HG03103 (cell line): ENCODE results near the gene KIFC1.
A peak's percentile ranks its signal among the peaks of the same experiment; 100 is the strongest.

ENCODE experiments used
- ATAC-seq: cut with Tn5 transposase; IDR thresholded peaks from one replicate; pipeline ENCODE4 v1.9.1; 2021; ENCODE audit warnings: low read depth; ENCODE audit not compliant: unreplicated experiment

Gene KIFC1

GRCh38 chr6:33439956-33440648, 48.5 kb downstream of the KIFC1 start:
- ATAC-seq: no peak

GRCh38 chr6:33440649-33441309, 49.2 kb downstream of the KIFC1 start:
- no peak for ATAC-seq

GRCh38 chr6:33441457-33441856, 49.8 kb downstream of the KIFC1 start:
- no peak for ATAC-seq

- no peak for ATAC-seq
These were observed 50.7 kb downstream of the KIFC1 start for GRCh38 chr6:33442283-33442682.

- no peak for ATAC-seq
These were observed 51.4 kb downstream of the KIFC1 start for GRCh38 chr6:33443025-33443424.

GRCh38 chr6:33443619-33444504, 52.2 kb downstream of the KIFC1 start:
- ATAC-seq: no peak

- no peak for ATAC-seq
These were observed 53.5 kb downstream of the KIFC1 start for GRCh38 chr6:33445119-33445603.

- ATAC-seq: no peak
These were observed 54.7 kb downstream of the KIFC1 start for GRCh38 chr6:33446356-33446755.

GRCh38 chr6:33450434-33450833, 58.8 kb downstream of the KIFC1 start:
- ATAC-seq: no peak

GRCh38 chr6:33451606-33452005, 60.0 kb downstream of the KIFC1 start:
- no peak for ATAC-seq

GRCh38 chr6:33452496-33452895, 60.9 kb downstream of the KIFC1 start:
- no peak for ATAC-seq

- ATAC-seq: no peak
These were observed 61.9 kb downstream of the KIFC1 start for GRCh38 chr6:33453393-33454008.

- peak; percentile 98 for ATAC-seq
These were observed 62.7 kb downstream of the KIFC1 start, which contains the start of gene ZBTB9 for GRCh38 chr6:33454009-33454946. Gene ZBTB9, plus strand, starts transcription at chr6:33454576. Its CDS starts 525 bp downstream, at chr6:33455101.

GRCh38 chr6:33455051-33455450, 63.4 kb downstream of the KIFC1 start:
- no peak for ATAC-seq

- ATAC-seq: no peak
These were observed 64.5 kb downstream of the KIFC1 start for GRCh38 chr6:33456156-33456555.

- no peak for ATAC-seq
These were observed 67.1 kb downstream of the KIFC1 start for GRCh38 chr6:33458676-33459075.

GRCh38 chr6:33459226-33459625, 67.6 kb downstream of the KIFC1 start:
- no peak for ATAC-seq
